Astrocyte (in vitro differentiated cells and primary cell): ENCODE measurements around the gene FAM168A.

Source experiments
- EZH2 ChIP-seq: IDR thresholded peaks from 2 replicates; pipeline ENCODE4 v1.6.1; 2012; ENCODE audit warnings: mild to moderate bottlenecking, low read length, inconsistent platforms; ENCODE audit not compliant: insufficient read depth
- TF ChIP-seq, protein P1 (sequence below): IDR thresholded peaks from 2 replicates; pipeline ENCODE4 v1.5.1; 2011; ENCODE audit warnings: low read depth, mild to moderate bottlenecking, inconsistent platforms, low read length, moderate library complexity; ENCODE audit not compliant: insufficient read depth

DNA sequence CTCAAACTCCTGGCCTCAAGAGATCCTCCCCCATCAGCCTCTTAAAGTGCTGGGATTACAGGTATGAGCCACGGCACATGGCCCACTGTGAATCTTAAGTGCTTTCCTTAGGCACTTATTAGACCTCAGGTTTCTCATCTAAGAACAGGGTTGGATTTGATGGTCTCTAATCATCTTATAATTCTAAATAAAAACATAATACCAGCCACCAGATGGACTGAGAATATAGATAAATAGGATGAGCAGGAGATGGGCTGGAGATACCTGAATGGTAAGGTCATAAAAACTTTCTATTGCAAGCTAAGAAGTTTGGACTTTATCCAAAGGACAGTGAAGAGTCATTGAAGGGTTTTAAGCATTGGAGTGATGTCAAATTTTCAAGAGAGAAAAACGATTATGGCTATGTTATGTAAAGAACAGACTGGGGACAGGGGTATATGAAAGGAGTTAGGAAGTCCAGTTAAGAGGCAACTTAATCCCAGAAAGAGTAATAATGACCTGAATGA lies 136.5 kb downstream of the FAM168A start:
- TF ChIP-seq, protein P1, sequence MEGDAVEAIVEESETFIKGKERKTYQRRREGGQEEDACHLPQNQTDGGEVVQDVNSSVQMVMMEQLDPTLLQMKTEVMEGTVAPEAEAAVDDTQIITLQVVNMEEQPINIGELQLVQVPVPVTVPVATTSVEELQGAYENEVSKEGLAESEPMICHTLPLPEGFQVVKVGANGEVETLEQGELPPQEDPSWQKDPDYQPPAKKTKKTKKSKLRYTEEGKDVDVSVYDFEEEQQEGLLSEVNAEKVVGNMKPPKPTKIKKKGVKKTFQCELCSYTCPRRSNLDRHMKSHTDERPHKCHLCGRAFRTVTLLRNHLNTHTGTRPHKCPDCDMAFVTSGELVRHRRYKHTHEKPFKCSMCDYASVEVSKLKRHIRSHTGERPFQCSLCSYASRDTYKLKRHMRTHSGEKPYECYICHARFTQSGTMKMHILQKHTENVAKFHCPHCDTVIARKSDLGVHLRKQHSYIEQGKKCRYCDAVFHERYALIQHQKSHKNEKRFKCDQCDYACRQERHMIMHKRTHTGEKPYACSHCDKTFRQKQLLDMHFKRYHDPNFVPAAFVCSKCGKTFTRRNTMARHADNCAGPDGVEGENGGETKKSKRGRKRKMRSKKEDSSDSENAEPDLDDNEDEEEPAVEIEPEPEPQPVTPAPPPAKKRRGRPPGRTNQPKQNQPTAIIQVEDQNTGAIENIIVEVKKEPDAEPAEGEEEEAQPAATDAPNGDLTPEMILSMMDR, result no peak
- no peak for TF ChIP-seq EZH2
